Measurements from ENCODE around the gene EHMT1. TPM values are rescaled to one million over a fixed set of nuclear protein-coding genes. Genes with fewer than 3 reads are reported as not detected.

Gene EHMT1
- total RNA-seq, 1 donor from 2014 or later: 64.5 TPM

DNA sequence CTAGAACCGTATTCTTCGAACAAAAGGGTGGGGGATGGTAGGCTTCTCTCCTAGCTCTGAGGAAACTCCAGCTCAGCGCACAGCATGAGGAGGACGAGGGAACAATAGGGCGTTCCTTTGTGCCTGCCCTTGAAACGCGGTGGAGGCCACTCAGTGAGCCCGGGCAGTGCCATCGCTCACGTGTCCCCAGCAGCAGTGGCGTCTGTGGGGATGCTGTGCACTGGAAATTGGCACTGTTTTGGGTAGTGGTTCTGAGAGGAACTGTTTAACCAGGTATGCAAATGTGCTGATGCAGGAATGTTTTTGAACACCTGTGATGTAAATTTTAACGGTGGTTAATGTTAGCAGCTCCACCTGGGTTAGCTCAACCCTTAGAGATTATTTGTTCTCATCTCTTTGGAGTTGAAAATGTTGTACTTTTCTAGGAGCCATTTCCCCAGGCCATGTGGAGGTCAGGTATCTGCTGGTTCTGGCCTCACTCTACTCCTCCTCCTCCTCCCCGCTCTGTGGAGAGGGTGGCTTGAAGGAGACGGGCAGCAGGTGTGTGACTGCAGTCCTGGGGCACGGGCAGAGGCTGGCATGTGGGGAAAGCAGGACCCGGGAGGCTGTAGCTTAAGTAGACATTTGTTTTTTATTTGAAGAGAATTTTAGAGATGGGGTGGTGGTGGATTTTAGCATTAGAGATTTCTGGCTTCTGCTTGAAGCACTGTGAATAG is 48.3 kb downstream of the EHMT1 start:
- FAIRE-seq (no peak), DNase-seq (ENCODE audit: low read depth) (no peak)

DNA sequence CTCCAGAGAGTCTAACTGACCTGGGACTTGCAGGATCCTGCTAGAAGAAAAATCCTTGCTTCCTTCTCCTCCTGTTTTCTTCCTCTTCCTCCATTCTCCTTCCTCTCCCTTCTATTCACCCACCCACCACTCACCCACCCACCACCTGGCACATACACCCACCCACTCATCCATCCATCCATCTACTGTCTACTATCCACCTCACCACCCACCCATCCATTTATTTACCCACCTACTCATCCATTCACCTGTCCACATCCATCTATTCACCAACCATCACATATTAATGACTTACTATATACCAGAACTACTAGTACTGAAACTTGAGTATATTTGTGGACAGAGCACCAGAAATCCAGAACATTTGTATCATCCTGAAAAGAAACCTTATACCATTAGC is 49.4 kb downstream of the EHMT1 start:
- TF ChIP-seq EZH2 (IDR thresholded peaks at IDR 0.05; ENCODE audit: insufficient read depth, low read length): no peak
- TF ChIP-seq, protein P1, sequence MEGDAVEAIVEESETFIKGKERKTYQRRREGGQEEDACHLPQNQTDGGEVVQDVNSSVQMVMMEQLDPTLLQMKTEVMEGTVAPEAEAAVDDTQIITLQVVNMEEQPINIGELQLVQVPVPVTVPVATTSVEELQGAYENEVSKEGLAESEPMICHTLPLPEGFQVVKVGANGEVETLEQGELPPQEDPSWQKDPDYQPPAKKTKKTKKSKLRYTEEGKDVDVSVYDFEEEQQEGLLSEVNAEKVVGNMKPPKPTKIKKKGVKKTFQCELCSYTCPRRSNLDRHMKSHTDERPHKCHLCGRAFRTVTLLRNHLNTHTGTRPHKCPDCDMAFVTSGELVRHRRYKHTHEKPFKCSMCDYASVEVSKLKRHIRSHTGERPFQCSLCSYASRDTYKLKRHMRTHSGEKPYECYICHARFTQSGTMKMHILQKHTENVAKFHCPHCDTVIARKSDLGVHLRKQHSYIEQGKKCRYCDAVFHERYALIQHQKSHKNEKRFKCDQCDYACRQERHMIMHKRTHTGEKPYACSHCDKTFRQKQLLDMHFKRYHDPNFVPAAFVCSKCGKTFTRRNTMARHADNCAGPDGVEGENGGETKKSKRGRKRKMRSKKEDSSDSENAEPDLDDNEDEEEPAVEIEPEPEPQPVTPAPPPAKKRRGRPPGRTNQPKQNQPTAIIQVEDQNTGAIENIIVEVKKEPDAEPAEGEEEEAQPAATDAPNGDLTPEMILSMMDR (IDR thresholded peaks at IDR 0.05; ENCODE audit: insufficient read depth, low read depth, low read length): no peak
- peaks cover 11% of the 10 kb centered on the region for H3K36me3 Mint-ChIP-seq (ENCODE audit: low read depth, unreplicated experiment)
- H3K27me3 ChIP-seq (ENCODE audit: insufficient read depth, low read length): no peaks in the 10 kb centered on the region
- H3K9me3 Mint-ChIP-seq (ENCODE audit: unreplicated experiment): peaks cover 2% of the 10 kb centered on the region
- no peaks in the 10 kb centered on the region for H3K9me3 ChIP-seq (ENCODE audit: insufficient read depth, low read depth, low read length)
- H3K4me3 Mint-ChIP-seq (ENCODE audit: unreplicated experiment): no peak overlapping the region
- FAIRE-seq: no peak
- H3K79me2 ChIP-seq (ENCODE audit: insufficient read depth, low read length): peaks cover 87% of the 10 kb centered on the region
- H3K4me3 ChIP-seq (ENCODE audit: insufficient read depth, low read depth, low read length): no peak overlapping the region
- H2AFZ ChIP-seq (ENCODE audit: low read depth, low read length): no peak overlapping the region
- no peak overlapping the region for H3K9ac ChIP-seq (ENCODE audit: low read length)
- H4K20me1 ChIP-seq (ENCODE audit: insufficient read depth, low read length): peaks cover 93% of the 10 kb centered on the region
- no peaks in the 10 kb centered on the region for H3K27me3 Mint-ChIP-seq (ENCODE audit: low read depth, unreplicated experiment)
- peaks cover 19% of the 10 kb centered on the region for H3K4me1 ChIP-seq (ENCODE audit: insufficient read depth, low read length)
- H3K4me2 ChIP-seq (ENCODE audit: low read length): no peak overlapping the region
- H3K4me1 Mint-ChIP-seq (ENCODE audit: low read depth, unreplicated experiment): peaks cover 26% of the 10 kb centered on the region
- no peaks in the 10 kb centered on the region for H3K36me3 ChIP-seq (ENCODE audit: insufficient read depth, low read length)
- no peak overlapping the region for H3K27ac ChIP-seq (ENCODE audit: low read depth, low read length)
- H3K27ac Mint-ChIP-seq (ENCODE audit: unreplicated experiment): no peak overlapping the region
- no peak for DNase-seq (ENCODE audit: low read depth)

More for the DNA sequence above, 48.3 kb downstream of the EHMT1 start:
- Histone ChIP-seq H2AFZ (ENCODE audit: low read depth, low read length) (no peak overlapping the region), H3K36me3 (ENCODE audit: insufficient read depth, low read length) (no peaks in the 10 kb centered on the region), H3K9ac (ENCODE audit: low read length) (no peak overlapping the region), H3K4me1 (ENCODE audit: insufficient read depth, low read length) (peaks cover 19% of the 10 kb centered on the region), H3K4me2 (ENCODE audit: low read length) (no peak overlapping the region), H3K27ac (ENCODE audit: low read depth, low read length) (no peak overlapping the region), H3K9me3 (ENCODE audit: insufficient read depth, low read depth, low read length) (no peaks in the 10 kb centered on the region), H3K79me2 (ENCODE audit: insufficient read depth, low read length) (peaks cover 83% of the 10 kb centered on the region), H4K20me1 (ENCODE audit: insufficient read depth, low read length) (peaks cover 89% of the 10 kb centered on the region), H3K4me3 (ENCODE audit: insufficient read depth, low read depth, low read length) (no peak overlapping the region), H3K27me3 (ENCODE audit: insufficient read depth, low read length) (no peaks in the 10 kb centered on the region)
- peak overlapping the region; percentile 7 for H3K27ac Mint-ChIP-seq (ENCODE audit: unreplicated experiment)
- H3K9me3 Mint-ChIP-seq (ENCODE audit: unreplicated experiment): peaks cover 2% of the 10 kb centered on the region
- H3K4me1 Mint-ChIP-seq (ENCODE audit: low read depth, unreplicated experiment): peaks cover 20% of the 10 kb centered on the region
- H3K27me3 Mint-ChIP-seq (ENCODE audit: low read depth, unreplicated experiment): no peaks in the 10 kb centered on the region
- TF ChIP-seq EZH2 (IDR thresholded peaks at IDR 0.05; ENCODE audit: insufficient read depth, low read length): no peak
- TF ChIP-seq, protein P1 (IDR thresholded peaks at IDR 0.05; ENCODE audit: insufficient read depth, low read depth, low read length): no peak
- H3K4me3 Mint-ChIP-seq (ENCODE audit: unreplicated experiment): no peak overlapping the region
- peaks cover 13% of the 10 kb centered on the region for H3K36me3 Mint-ChIP-seq (ENCODE audit: low read depth, unreplicated experiment)

DNA sequence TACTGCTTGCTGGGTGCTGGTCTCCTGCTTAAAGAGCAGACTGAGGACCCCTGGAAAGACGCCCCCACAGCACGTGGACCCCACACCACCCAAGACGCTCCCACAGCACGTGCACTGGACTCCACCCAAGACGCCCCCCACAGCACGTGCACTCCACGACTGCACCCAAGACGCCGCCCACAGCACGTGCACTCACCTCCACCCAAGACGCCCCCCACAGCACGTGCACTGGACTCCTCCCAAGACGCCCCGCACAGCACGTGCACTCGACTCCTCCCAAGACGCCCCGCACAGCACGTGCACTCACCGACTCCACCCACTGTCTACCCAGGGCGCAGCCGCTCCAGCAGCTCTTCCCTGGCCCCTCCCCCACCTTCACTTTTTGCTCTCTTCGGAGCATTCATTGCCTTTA is 50.5 kb downstream of the EHMT1 start:
- Histone ChIP-seq H3K9me3 (ENCODE audit: insufficient read depth, low read depth, low read length) (no peaks in the 10 kb centered on the region), H3K4me2 (ENCODE audit: low read length) (no peak overlapping the region), H2AFZ (ENCODE audit: low read depth, low read length) (no peak overlapping the region), H3K27me3 (ENCODE audit: insufficient read depth, low read length) (no peaks in the 10 kb centered on the region), H3K36me3 (ENCODE audit: insufficient read depth, low read length) (no peaks in the 10 kb centered on the region), H3K27ac (ENCODE audit: low read depth, low read length) (no peak overlapping the region), H3K79me2 (ENCODE audit: insufficient read depth, low read length) (peaks cover 92% of the 10 kb centered on the region), H3K4me1 (ENCODE audit: insufficient read depth, low read length) (peaks cover 19% of the 10 kb centered on the region), H4K20me1 (ENCODE audit: insufficient read depth, low read length) (peaks cover 95% of the 10 kb centered on the region), H3K9ac (ENCODE audit: low read length) (no peak overlapping the region), H3K4me3 (ENCODE audit: insufficient read depth, low read depth, low read length) (no peak overlapping the region)
- peaks cover 11% of the 10 kb centered on the region for H3K36me3 Mint-ChIP-seq (ENCODE audit: low read depth, unreplicated experiment)
- peaks cover 34% of the 10 kb centered on the region for H3K4me1 Mint-ChIP-seq (ENCODE audit: low read depth, unreplicated experiment)
- no peaks in the 10 kb centered on the region for H3K27me3 Mint-ChIP-seq (ENCODE audit: low read depth, unreplicated experiment)
- H3K9me3 Mint-ChIP-seq (ENCODE audit: unreplicated experiment): peaks cover 2% of the 10 kb centered on the region
- TF ChIP-seq, protein P1 (IDR thresholded peaks at IDR 0.05; ENCODE audit: insufficient read depth, low read depth, low read length): no peak
- no peak for TF ChIP-seq EZH2 (IDR thresholded peaks at IDR 0.05; ENCODE audit: insufficient read depth, low read length)
- H3K4me3 Mint-ChIP-seq (ENCODE audit: unreplicated experiment): no peak overlapping the region
- FAIRE-seq (no peak), DNase-seq (ENCODE audit: low read depth) (no peak)
- no peak overlapping the region for H3K27ac Mint-ChIP-seq (ENCODE audit: unreplicated experiment)

Data from astrocyte (in vitro differentiated cells and primary cell).